Mucosa of descending colon (tissue), 3 donors: ENCODE measurements around the gene CNN2. TPM values are rescaled to one million over a fixed set of nuclear protein-coding genes. Genes with fewer than 3 reads are reported as not detected.
A peak's percentile ranks its signal among the peaks of the same experiment; 100 is the strongest.

ENCODE experiments used
- ATAC-seq: fragments of 200-7000 bp; cut with Tn5 transposase; one replicate; pipeline ENCODE4 v1.9.1; 2020; ENCODE audit warnings: mild to moderate bottlenecking, moderate library complexity
- DNase-seq, 3 donors: peaks; one replicate each; pipeline ENCODE4 v3.0.0-alpha.2; 2020
- H3K36me3 ChIP-seq: fragments of 200-600 bp; one replicate; pipeline ENCODE4 v1.8.0; 2021; ENCODE audit warnings: low read depth, mild to moderate bottlenecking
- H3K4me1 ChIP-seq: fragments of 200-600 bp; one replicate; pipeline ENCODE4 v1.8.0; 2021; ENCODE audit warnings: low read depth, mild to moderate bottlenecking
- H3K4me3 ChIP-seq: fragments of 200-600 bp; one replicate; pipeline ENCODE4 v1.8.0; 2021; ENCODE audit warnings: mild to moderate bottlenecking
- H3K9me3 ChIP-seq: fragments of 200-600 bp; one replicate; pipeline ENCODE4 v1.8.0; 2021; ENCODE audit warnings: mild to moderate bottlenecking
- CTCF ChIP-seq: fragments of 200-600 bp; IDR thresholded peaks from one replicate; pipeline ENCODE4 v1.8.0; 2022; ENCODE audit warnings: antibody characterized with exemption, mild to moderate bottlenecking
- intact Hi-C, 2 donors: fragments of 100-400 bp; cut with DNase I in 1 of 2; cut with micrococcal nuclease in 1 of 2; formaldehyde crosslinking; loops; one replicate each; pipeline versions ENCODE4 v1.11.0 to v1.11.1; 2022; cut with DNase I, micrococcal nuclease
- total RNA-seq, 3 donors: library from RNA; stranded (reverse); fragmentation: NEBNext Ultra II Directional in 2 of 3; extraction: Animal tissue kit (Norgen Biotek cat#: 25700) in 2 of 3; gene quantifications; one replicate each; pipeline versions ENCODE4 v1.2.1 to v1.2.4, GENCODE V29; 2021 to 2023
- donor health status: DM: no; HTN: no; CAD: no; lungs with moderate emphysema.
- donor health status: DM: no; HTN: no; CAD: no.
- donor health status: DM: no; HTN: yes; CAD: no.

CNN2 gene
- total RNA-seq, 3 donors from 2014 or later: 65.0 to 88.8 (median 84.7) TPM

- H3K9me3 ChIP-seq: no peaks in the 10 kb centered on the region
- no peak for TF ChIP-seq CTCF
- intact Hi-C loops: no loop called here
- DNase-seq: no peak
- ATAC-seq: no peak
- no peaks in the 10 kb centered on the region for H3K36me3 ChIP-seq
- H3K4me1 ChIP-seq: peaks cover 9% of the 10 kb centered on the region
- no peak overlapping the region for H3K4me3 ChIP-seq
Measured at GRCh38 chr19:992670-993055, 33.7 kb upstream of the CNN2 start.

- Histone ChIP-seq H3K36me3 (no peaks in the 10 kb centered on the region), H3K9me3 (no peaks in the 10 kb centered on the region)
Measured at GRCh38 chr19:993361-993830, 33.0 kb upstream of the CNN2 start.

GRCh38 chr19:993831-994393, 32.5 kb upstream of the CNN2 start:
- no peak for TF ChIP-seq CTCF
- intact Hi-C loops: no loop called here
- ATAC-seq: no peak

More at GRCh38 chr19:993361-993830, 33.0 kb upstream of the CNN2 start:
- no peak overlapping the region for H3K4me3 ChIP-seq
- TF ChIP-seq CTCF: no peak
- H3K4me1 ChIP-seq: peaks cover 9% of the 10 kb centered on the region
- intact Hi-C loops: no loop called here
- ATAC-seq (no peak), DNase-seq (peak in 1 of 3 donors; percentile 50)

GRCh38 chr19:994516-994915, 31.9 kb upstream of the CNN2 start:
- intact Hi-C loops: no loop called here
- DNase-seq (no peak), ATAC-seq (no peak)
- no peak for TF ChIP-seq CTCF
- Histone ChIP-seq H3K36me3 (no peaks in the 10 kb centered on the region), H3K4me3 (no peak overlapping the region), H3K4me1 (peaks cover 9% of the 10 kb centered on the region), H3K9me3 (no peaks in the 10 kb centered on the region)

More at GRCh38 chr19:993831-994393, 32.5 kb upstream of the CNN2 start:
- no peaks in the 10 kb centered on the region for H3K9me3 ChIP-seq
- no peak overlapping the region for H3K4me3 ChIP-seq
- no peak for DNase-seq
- no peaks in the 10 kb centered on the region for H3K36me3 ChIP-seq
- H3K4me1 ChIP-seq: peaks cover 9% of the 10 kb centered on the region

- no peak for DNase-seq
- peaks cover 9% of the 10 kb centered on the region for H3K4me1 ChIP-seq
- no peaks in the 10 kb centered on the region for H3K9me3 ChIP-seq
- TF ChIP-seq CTCF: no peak
- no peaks in the 10 kb centered on the region for H3K36me3 ChIP-seq
- no peak for ATAC-seq
- H3K4me3 ChIP-seq: no peak overlapping the region
- intact Hi-C loops: no loop called here
Measured at GRCh38 chr19:995051-995827, 31.2 kb upstream of the CNN2 start.
